IMR-90 (cell line): ENCODE results near the gene LENEP. TPM values are rescaled to one million over a fixed set of nuclear protein-coding genes. Genes with fewer than 3 reads are reported as not detected.

ENCODE experiments used
- ATAC-seq: fragments of 200-7000 bp; cut with Tn5 transposase; 2 replicates; pipeline ENCODE4 v1.9.1; 2020; ENCODE audit warnings: low read depth, mild to moderate bottlenecking, moderate library complexity
- BruUV-seq: library from RNA; stranded (reverse); fragments of 400-500 nt; replicated peaks from 2 replicates; lab custom pipeline; 2021; lab: Mats Ljungman, UMichigan
- CTCF ChIA-PET: fragments of 300-600 bp; formaldehyde crosslinking; extraction: SDS; loops from one replicate; lab custom pipeline; 2021; ENCODE audit warnings: antibody characterized with exemption; lab: Yijun Ruan, JAX
- POLR2A ChIA-PET: fragments of 300-600 bp; sonication (Branson Sonifier 250); formaldehyde crosslinking; loops from one replicate; lab custom pipeline; 2022; ENCODE audit warnings: antibody characterized with exemption; ENCODE audit not compliant: unreplicated experiment; lab: Charles Lee
- DNase-seq: peaks from one replicate; pipeline ENCODE4 v3.0.0; 2013
- H2AFZ ChIP-seq: replicated peaks from 2 replicates; pipeline ENCODE3; 2013; ENCODE audit warnings: low read length, mild to moderate bottlenecking; ENCODE audit not compliant: poor library complexity
- H2AK5ac ChIP-seq: 2 replicates; pipeline ENCODE4 v1.6.1; 2013; ENCODE audit warnings: low read depth, low read length, inconsistent platforms
- H2AK9ac ChIP-seq: replicated peaks from 2 replicates; pipeline ENCODE3; 2013; ENCODE audit warnings: mild to moderate bottlenecking, low read depth, low read length, moderate library complexity; ENCODE audit not compliant: poor library complexity
- H2BK120ac ChIP-seq: 2 replicates; pipeline ENCODE4 v1.6.1; 2013; ENCODE audit warnings: low read depth, low read length, inconsistent platforms
- H2BK15ac ChIP-seq: 3 replicates; pipeline ENCODE4 v1.6.1; 2013; ENCODE audit warnings: low read depth, low read length, inconsistent platforms
- H2BK20ac ChIP-seq: 2 replicates; pipeline ENCODE4 v1.6.1; 2013; ENCODE audit warnings: low read depth, mild to moderate bottlenecking, inconsistent platforms, low read length, moderate library complexity
- H2BK5ac ChIP-seq: 2 replicates; pipeline ENCODE4 v1.6.1; 2013; ENCODE audit warnings: mild to moderate bottlenecking, low read depth, low read length, inconsistent platforms; ENCODE audit not compliant: poor library complexity, severe bottlenecking
- H3K14ac ChIP-seq: replicated peaks from 2 replicates; pipeline ENCODE4 v1.6.1; 2013; ENCODE audit warnings: low read depth, low read length, inconsistent platforms
- H3K18ac ChIP-seq: 2 replicates; pipeline ENCODE4 v1.6.1; 2013; ENCODE audit warnings: low read depth, low read length, control low read depth
- H3K23ac ChIP-seq: 2 replicates; pipeline ENCODE4 v1.6.1; 2013; ENCODE audit warnings: low read depth, low read length, inconsistent platforms
- H3K27ac ChIP-seq: 2 replicates; pipeline ENCODE4 v1.5.1; 2013; ENCODE audit warnings: mild to moderate bottlenecking, control low read depth, low read length; ENCODE audit not compliant: insufficient read depth
- H3K27me3 ChIP-seq: 2 replicates; pipeline ENCODE4 v1.6.1; 2013; ENCODE audit warnings: low read length; ENCODE audit not compliant: control insufficient read depth, insufficient read depth
- H3K36me3 ChIP-seq: 2 replicates; pipeline ENCODE4 v1.6.1; 2013; ENCODE audit warnings: low read length, mixed read lengths; ENCODE audit not compliant: control insufficient read depth, insufficient read depth
- H3K4ac ChIP-seq: 2 replicates; pipeline ENCODE4 v1.6.1; 2013; ENCODE audit warnings: low read depth, low read length, inconsistent platforms
- H3K4me1 ChIP-seq: 2 replicates; pipeline ENCODE4 v1.6.1; 2013; ENCODE audit warnings: low read length, mixed read lengths; ENCODE audit not compliant: control insufficient read depth, insufficient read depth
- H3K4me2 ChIP-seq: 2 replicates; pipeline ENCODE4 v1.6.1; 2013; ENCODE audit warnings: low read depth, mild to moderate bottlenecking, control low read depth, low read length, moderate library complexity
- H3K4me3 ChIP-seq: 2 replicates; pipeline ENCODE4 v1.5.1; 2013; ENCODE audit warnings: low read depth, mild to moderate bottlenecking, control low read depth, low read length, moderate library complexity; ENCODE audit not compliant: insufficient read depth
- H3K56ac ChIP-seq: 2 replicates; pipeline ENCODE4 v1.6.1; 2013; ENCODE audit warnings: low read length, inconsistent platforms; ENCODE audit not compliant: insufficient read depth; ENCODE audit errors: extremely low read depth
- H3K79me1 ChIP-seq, 2 experiments: 2 replicates each; pipeline ENCODE4 v1.6.1; 2013; ENCODE audit warnings: low read length in 2 of 2, inconsistent platforms in 1 of 2, low read depth in 1 of 2
- H3K9ac ChIP-seq: 2 replicates; pipeline ENCODE4 v1.6.1; 2013; ENCODE audit warnings: low read depth, low read length, control low read depth
- H3K9me1 ChIP-seq: 2 replicates; pipeline ENCODE4 v1.6.1; 2013; ENCODE audit warnings: low read length, inconsistent platforms; ENCODE audit not compliant: insufficient read depth
- H3K9me3 ChIP-seq: 2 replicates; pipeline ENCODE4 v1.6.1; 2013; ENCODE audit warnings: low read length; ENCODE audit not compliant: control insufficient read depth, insufficient read depth
- H4K20me1 ChIP-seq: 2 replicates; pipeline ENCODE4 v1.6.1; 2013; ENCODE audit warnings: low read length, inconsistent platforms; ENCODE audit not compliant: insufficient read depth
- H4K5ac ChIP-seq: 2 replicates; pipeline ENCODE4 v1.6.1; 2013; ENCODE audit warnings: mild to moderate bottlenecking, low read depth, low read length, control low read depth
- H4K8ac ChIP-seq, 2 experiments: 2 replicates each; pipeline ENCODE4 v1.6.1; 2013; ENCODE audit warnings: low read depth in 2 of 2, low read length in 2 of 2, control low read depth in 1 of 2, inconsistent platforms in 1 of 2
- H4K91ac ChIP-seq: 2 replicates; pipeline ENCODE4 v1.6.1; 2013; ENCODE audit warnings: low read depth, low read length, inconsistent platforms; ENCODE audit not compliant: insufficient read depth
- RAD21 ChIP-seq: IDR thresholded peaks from 2 replicates; pipeline ENCODE4 v1.6.1; 2012; ENCODE audit warnings: low read length, improper control_type of control experiment
- RCOR1 ChIP-seq: IDR thresholded peaks from 2 replicates; pipeline ENCODE4 v1.6.1; 2012; ENCODE audit warnings: mild to moderate bottlenecking, low read length, improper control_type of control experiment; ENCODE audit not compliant: insufficient replicate concordance
- SMC3 ChIP-seq: fragments of 150-350 bp; IDR thresholded peaks from 2 replicates; pipeline ENCODE4 v1.6.1; 2016; ENCODE audit warnings: low read depth, mild to moderate bottlenecking, antibody characterized with exemption, low read length, moderate library complexity
- WGBS, 2 experiments: methylation state at CpG; one replicate each; pipeline versions ENCODE4 v1.1.5 to v1.1.7; 2013; ENCODE audit warnings: missing lambda C conversion rate in 2 of 2; ENCODE audit not compliant: insufficient read length in 1 of 2; ENCODE audit errors: extremely low coverage in 2 of 2; 5-methylcytosine and 5-hydroxymethylcytosine counted together
- dilution Hi-C: fragments of 300-500 bp; cut with HindIII; formaldehyde crosslinking; loops from one replicate; pipeline ENCODE4 v1.14.3; 2018; ENCODE audit warnings: low sequenced_read_pairs; ENCODE audit not compliant: unreplicated experiment
- in situ Hi-C: fragments of 300-500 bp; cut with MboI; formaldehyde crosslinking; loops from 3 replicates; pipeline ENCODE4 v1.14.3; 2019; ENCODE audit warnings: low sequenced_read_pairs, inconsistent platforms, mixed read lengths
- intact Hi-C: fragments of 100-400 bp; cut with micrococcal nuclease; formaldehyde crosslinking; loops from 2 replicates; pipeline ENCODE4 v1.10.0; 2022
- polyA plus RNA-seq, 3 experiments: library from polyadenylated mRNA; depleted of rRNA; stranded (reverse); fragments of >200 nt; gene quantifications; 2 replicates each; pipeline ENCODE4 v1.2.3, GENCODE V29; 2012; ENCODE audit warnings: low replicate concordance in 1 of 3
- total RNA-seq: library from RNA; depleted of rRNA; stranded (reverse); fragments of >200 nt; gene quantifications from 2 replicates; pipeline ENCODE4 v1.2.3, GENCODE V29; 2012

Gene LENEP
- total and polyA plus RNA-seq, 2 of the 4 experiments (the other 2 are of a cell fraction), result not detected

DNA sequence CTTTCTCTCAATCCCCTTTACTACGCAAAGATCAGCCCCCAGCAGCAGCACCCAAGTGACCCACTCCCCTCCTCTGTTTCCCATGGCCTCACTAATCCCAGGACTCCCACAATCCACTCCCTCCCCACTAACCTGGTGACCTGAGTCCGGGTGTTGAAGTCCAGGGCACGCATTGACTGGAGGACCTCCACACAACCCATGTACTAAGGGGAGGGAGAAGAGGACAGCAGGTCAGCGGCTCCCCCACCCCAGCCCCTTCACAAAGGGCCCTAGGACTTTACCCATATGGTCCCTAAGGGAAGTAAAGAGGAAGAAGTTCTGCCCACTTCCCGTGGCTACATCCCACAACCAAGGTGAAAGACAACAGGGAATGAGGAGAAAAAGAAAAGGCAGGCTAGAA is 24.1 kb upstream of the LENEP start:
- Histone ChIP-seq H3K4me3 (peak overlapping the region; percentile 65), H3K9ac (peak overlapping the region; percentile 87), H3K4me1 (peaks cover 18% of the 10 kb centered on the region), H3K18ac (peak overlapping the region; percentile 6; the same call in 1 of the 2 replicates), H3K9me1 (peaks cover 7% of the 10 kb centered on the region), H3K56ac (peak overlapping the region; percentile 79), H3K4me2 (peak overlapping the region; percentile 97), H3K27me3 (no peaks in the 10 kb centered on the region), H2AFZ (peak overlapping the region; percentile 18), H2BK15ac (peak overlapping the region; percentile 25; the same call in 1 of the 3 replicates), H4K91ac (peak overlapping the region; percentile 66), H2BK5ac (peak overlapping the region; percentile 87), H4K5ac (no peak overlapping the region), H2BK20ac (no peak overlapping the region), H3K27ac (peak overlapping the region; percentile 84), H3K36me3 (peaks cover 39% of the 10 kb centered on the region), H4K20me1 (peaks cover 47% of the 10 kb centered on the region), H3K79me1 (peaks cover 19 to 67% of the 10 kb centered on the region in 2 experiments), H3K9me3 (no peaks in the 10 kb centered on the region), H4K8ac (peak overlapping the region in 1 of 2 experiments; percentile 64; a peak in 1 of 4 replicates), H3K4ac (peak overlapping the region; percentile 92), H3K14ac (peak overlapping the region; percentile 95), H2BK120ac (0 out of 2 replicates have a peak overlapping the region, but pooled peaks have one; percentile 21), H2AK9ac (peak overlapping the region; percentile 99), H3K23ac (peak overlapping the region; percentile 85), H2AK5ac (peak overlapping the region; percentile 85)
- DNase-seq (no peak), ATAC-seq (no peak)
- dilution Hi-C loops (no loop called here), intact Hi-C loops (no loop called here), in situ Hi-C loops (no loop called here)
- ChIA-PET POLR2A (interaction anchor here (2.0 kb wide), 1 partner anchor 8 kb away, joined by 17 read pairs; the partner anchor contains the start of gene PYGO2), CTCF (interaction anchor here (1.2 to 2.2 kb wide), 2 partner anchors 30 to 48 kb away, joined by 3 to 9 read pairs; no protein-coding TSS in a partner anchor)
- 17% methylated on average over 1 of the region's 5 CpGs; no CpG with 5 or more reads in 1 of the 2 experiments for WGBS, 2 experiments
- no TSS peak for BruUV-seq
- TF ChIP-seq RAD21 (no peak), SMC3 (no peak), RCOR1 (no peak)
